Fibroblast of mammary gland (primary cell): ENCODE data around the gene VWDE.
A peak's percentile ranks its signal among the peaks of the same experiment; 100 is the strongest.

Source experiments
- DNase-seq: peaks from one replicate; pipeline ENCODE4 v3.0.0-alpha.2; 2010; ENCODE audit warnings: low read depth
- H3K4me3 ChIP-seq: 2 replicates; pipeline ENCODE4 v1.5.1; 2011; ENCODE audit warnings: low read depth, mild to moderate bottlenecking, low read length, moderate library complexity; ENCODE audit not compliant: control insufficient read depth
- TF ChIP-seq, protein P1 (sequence below): conservative IDR thresholded peaks from 2 replicates; pipeline ENCODE4 v1.5.1; 2011; ENCODE audit warnings: low read depth, low read length, inconsistent platforms; ENCODE audit not compliant: control insufficient read depth, insufficient read depth

Gene VWDE

DNA sequence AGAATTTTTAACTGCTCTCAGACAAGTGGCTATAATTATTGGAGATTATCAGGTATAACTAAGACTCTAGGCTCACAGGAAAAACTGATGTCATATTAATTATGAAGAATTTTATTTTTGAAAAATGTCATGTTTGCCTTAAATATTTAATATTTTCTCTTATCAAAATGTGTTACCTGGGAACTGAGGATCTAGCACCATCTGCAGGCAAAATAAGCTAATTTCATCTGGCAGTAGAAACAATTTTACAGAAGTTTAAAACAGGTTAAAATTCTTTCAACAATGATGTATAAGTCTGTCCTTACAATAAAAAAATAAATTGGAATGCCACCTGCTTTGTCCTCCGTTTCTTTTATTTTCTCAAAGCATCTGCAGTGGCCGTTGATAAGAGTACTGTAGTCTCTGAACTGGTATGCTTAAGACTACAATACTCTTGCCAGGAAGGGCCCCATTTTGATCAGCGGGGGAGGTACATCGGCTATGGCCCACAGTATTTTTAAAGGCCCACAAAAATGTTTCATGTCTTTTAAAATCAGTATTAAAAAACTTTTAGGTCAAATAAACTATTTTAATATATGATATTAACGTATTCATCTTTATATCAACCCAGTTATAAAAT, 81.3 kb downstream of the VWDE start:
- DNase-seq: peak; percentile 35
- H3K4me3 ChIP-seq: no peak overlapping the region
- TF ChIP-seq, protein P1, sequence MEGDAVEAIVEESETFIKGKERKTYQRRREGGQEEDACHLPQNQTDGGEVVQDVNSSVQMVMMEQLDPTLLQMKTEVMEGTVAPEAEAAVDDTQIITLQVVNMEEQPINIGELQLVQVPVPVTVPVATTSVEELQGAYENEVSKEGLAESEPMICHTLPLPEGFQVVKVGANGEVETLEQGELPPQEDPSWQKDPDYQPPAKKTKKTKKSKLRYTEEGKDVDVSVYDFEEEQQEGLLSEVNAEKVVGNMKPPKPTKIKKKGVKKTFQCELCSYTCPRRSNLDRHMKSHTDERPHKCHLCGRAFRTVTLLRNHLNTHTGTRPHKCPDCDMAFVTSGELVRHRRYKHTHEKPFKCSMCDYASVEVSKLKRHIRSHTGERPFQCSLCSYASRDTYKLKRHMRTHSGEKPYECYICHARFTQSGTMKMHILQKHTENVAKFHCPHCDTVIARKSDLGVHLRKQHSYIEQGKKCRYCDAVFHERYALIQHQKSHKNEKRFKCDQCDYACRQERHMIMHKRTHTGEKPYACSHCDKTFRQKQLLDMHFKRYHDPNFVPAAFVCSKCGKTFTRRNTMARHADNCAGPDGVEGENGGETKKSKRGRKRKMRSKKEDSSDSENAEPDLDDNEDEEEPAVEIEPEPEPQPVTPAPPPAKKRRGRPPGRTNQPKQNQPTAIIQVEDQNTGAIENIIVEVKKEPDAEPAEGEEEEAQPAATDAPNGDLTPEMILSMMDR: peak; percentile 60

DNA sequence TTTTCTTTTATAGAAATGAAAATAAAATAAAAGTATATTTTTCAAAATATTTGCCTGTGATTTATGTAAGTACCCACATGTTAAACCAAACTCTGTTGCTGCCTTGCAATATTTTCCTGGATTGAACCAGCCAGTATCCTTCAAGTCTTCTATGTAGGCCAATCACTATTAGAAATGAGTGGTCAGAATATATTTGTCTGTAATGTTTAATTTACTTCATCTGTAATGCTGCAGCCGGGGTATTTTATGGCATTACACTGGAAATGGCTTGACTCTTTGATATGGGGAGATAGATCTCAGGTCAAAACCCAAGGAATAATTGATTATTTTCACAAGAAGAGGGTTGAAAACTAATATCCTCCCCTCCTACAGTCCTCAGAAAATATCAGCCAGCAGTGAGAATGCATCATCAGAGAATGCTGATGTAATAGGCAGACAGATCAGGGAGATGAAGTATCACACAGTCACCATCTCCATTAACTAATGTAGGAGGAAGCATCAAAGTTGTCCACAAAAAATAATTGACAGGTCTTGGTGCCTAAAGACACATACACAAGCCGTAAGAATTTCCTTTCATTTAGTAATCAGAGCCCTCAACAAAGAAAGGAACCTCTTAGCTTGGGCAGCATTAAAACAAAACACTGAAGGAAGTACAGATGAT, 82.5 kb downstream of the VWDE start:
- no peak for DNase-seq
- TF ChIP-seq, protein P1: no peak
- no peak overlapping the region for H3K4me3 ChIP-seq

DNA sequence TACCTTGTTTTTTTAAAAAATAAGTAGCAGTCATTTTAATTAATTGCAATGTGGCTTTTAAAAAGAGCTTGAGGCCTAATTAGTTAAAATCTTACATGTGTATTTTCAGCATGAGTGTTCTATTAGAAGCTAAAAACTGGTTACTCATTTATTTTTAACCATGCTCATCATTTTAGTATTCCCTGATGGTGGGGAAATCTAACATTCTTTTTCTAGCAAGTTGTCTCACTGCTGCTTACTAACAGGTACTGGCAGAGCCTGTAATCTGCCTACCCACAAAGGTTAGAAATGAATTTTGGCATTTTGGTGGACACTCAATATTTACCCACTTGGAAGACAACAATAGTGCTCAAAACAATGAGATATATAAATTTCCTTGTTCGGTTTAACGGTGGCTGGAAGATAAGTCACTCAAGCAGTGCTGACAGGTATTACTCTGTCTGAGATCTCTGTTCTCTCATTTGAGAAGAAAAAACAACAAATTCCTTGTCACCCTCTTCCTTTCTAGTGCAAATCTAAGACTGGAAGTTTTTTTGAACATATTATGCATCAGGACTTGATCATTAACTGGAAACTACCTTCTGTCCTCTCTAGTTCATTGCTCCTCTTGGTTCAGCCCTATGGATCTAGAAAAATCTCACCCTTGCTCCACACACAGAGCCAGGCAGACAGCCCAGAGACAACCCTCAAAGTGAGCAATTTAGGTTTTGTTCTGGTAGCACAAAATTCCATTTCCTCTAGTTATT, 83.3 kb downstream of the VWDE start:
- H3K4me3 ChIP-seq: no peak overlapping the region
- TF ChIP-seq, protein P1: no peak
- DNase-seq: no peak

DNA sequence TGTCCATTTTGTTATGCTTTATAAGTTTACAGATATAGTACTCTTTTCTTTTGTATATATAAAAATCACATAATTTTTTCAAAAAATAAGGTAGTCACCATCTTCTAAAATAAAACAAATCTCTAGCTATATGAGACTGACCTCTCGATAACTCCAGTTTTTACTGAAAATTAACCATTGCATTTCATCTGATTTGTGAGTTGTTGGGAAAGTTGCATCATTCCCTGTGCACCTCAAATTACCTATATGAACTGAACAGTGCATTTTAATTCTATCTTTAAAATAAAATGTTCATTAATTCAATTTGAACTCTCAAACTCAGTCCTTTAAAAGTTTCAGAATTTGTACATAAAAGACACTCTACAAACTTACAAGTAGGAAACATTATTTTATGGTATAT, 86.0 kb downstream of the VWDE start:
- DNase-seq: no peak
- TF ChIP-seq, protein P1: no peak
- H3K4me3 ChIP-seq: no peak overlapping the region

DNA sequence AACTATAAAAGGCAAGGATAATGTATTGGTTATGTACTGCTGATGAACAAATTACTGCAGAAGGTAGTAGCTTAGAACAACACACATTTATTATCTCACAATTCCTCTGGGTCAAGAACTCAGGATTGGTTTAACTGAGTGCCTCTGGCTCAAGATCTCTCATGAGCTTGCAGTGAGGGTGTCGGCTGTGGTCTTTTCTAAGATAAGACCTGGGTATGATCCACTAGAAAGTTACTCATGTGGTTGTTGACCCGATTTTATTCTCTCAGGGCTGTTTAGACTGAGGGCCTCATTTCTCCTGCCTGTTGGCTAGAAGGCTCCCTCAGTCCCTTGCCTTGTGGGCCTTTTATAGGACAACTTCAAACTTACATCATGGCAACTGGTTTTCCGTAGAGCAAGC, 86.7 kb downstream of the VWDE start:
- H3K4me3 ChIP-seq: no peak overlapping the region
- DNase-seq: no peak
- TF ChIP-seq, protein P1: no peak

DNA sequence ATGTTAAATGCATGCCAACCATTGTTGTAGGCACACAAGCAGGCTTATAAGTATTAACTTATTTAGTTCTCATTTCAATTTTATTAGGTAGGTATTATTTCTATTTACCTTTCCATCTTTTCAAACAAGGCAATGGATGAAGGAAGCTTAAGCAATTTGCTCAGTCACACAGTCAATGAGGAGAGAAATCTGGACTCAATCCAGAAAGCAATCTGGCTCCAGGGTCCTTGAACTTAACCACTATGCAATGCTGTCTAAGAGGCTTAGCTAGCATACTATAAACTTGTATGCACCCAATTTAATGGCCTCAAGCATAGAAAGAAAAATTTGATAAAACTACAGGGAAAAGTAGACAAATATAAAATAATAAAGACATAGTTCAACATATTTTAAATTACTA, 88.6 kb downstream of the VWDE start:
- TF ChIP-seq, protein P1: no peak
- no peak for DNase-seq
- H3K4me3 ChIP-seq: no peak overlapping the region
